Measurements from ENCODE around the gene PALMD. TPM values are rescaled to one million over a fixed set of nuclear protein-coding genes. Genes with fewer than 3 reads are reported as not detected.

The PALMD gene
- total RNA-seq, 1 donor from 2014 or later: 1.4 TPM

DNA sequence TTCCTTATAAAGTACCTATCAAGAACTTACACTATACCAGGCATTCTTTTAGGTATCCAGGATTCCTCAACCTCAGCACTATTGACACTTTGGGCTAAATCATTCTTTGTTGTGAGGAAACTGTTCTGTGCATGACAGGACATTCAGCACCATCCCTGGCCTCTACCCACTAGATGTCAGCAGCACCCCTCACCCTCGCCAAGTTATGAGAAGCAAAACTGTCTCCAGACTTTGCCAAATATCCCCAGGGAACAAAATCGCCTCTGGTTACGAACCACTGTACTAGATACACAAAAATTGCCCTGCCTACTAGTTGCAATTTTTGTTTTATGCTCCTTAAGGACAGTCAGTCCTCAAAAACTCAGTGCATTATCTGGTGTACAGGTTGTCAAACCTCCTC is 35.7 kb downstream of the PALMD start:
- no peak for DNase-seq (ENCODE audit: low read depth)
- TF ChIP-seq, protein P1, sequence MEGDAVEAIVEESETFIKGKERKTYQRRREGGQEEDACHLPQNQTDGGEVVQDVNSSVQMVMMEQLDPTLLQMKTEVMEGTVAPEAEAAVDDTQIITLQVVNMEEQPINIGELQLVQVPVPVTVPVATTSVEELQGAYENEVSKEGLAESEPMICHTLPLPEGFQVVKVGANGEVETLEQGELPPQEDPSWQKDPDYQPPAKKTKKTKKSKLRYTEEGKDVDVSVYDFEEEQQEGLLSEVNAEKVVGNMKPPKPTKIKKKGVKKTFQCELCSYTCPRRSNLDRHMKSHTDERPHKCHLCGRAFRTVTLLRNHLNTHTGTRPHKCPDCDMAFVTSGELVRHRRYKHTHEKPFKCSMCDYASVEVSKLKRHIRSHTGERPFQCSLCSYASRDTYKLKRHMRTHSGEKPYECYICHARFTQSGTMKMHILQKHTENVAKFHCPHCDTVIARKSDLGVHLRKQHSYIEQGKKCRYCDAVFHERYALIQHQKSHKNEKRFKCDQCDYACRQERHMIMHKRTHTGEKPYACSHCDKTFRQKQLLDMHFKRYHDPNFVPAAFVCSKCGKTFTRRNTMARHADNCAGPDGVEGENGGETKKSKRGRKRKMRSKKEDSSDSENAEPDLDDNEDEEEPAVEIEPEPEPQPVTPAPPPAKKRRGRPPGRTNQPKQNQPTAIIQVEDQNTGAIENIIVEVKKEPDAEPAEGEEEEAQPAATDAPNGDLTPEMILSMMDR (conservative IDR thresholded peaks at IDR 0.05; ENCODE audit: low read depth, low read length): no peak
- no peak overlapping the region for H3K4me3 ChIP-seq (ENCODE audit: low read depth, low read length)

DNA sequence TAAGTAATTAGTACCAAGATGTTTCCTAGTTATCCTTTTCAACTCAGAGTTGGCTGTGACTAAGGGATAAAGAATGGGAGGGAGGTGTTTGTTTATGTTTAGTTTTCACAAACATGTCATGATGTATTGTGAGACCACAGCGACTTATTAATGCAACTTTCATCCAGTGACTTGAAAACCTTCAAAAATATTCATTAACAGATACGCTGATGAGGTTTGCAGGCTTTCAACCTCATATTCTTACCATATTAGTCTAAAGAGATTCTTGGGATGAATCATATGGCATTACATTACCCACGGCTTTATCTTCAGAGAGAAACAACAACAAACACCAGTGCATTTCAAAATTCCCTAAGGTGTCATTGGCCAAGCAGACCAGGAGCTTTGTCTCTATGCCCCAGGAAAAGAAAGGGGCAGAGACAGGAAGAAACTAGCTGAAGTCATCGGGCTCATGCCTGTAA is 36.4 kb downstream of the PALMD start:
- no peak overlapping the region for H3K4me3 ChIP-seq (ENCODE audit: low read depth, low read length)
- TF ChIP-seq, protein P1 (conservative IDR thresholded peaks at IDR 0.05; ENCODE audit: low read depth, low read length): no peak
- peak; percentile 23 for DNase-seq (ENCODE audit: low read depth)

DNA sequence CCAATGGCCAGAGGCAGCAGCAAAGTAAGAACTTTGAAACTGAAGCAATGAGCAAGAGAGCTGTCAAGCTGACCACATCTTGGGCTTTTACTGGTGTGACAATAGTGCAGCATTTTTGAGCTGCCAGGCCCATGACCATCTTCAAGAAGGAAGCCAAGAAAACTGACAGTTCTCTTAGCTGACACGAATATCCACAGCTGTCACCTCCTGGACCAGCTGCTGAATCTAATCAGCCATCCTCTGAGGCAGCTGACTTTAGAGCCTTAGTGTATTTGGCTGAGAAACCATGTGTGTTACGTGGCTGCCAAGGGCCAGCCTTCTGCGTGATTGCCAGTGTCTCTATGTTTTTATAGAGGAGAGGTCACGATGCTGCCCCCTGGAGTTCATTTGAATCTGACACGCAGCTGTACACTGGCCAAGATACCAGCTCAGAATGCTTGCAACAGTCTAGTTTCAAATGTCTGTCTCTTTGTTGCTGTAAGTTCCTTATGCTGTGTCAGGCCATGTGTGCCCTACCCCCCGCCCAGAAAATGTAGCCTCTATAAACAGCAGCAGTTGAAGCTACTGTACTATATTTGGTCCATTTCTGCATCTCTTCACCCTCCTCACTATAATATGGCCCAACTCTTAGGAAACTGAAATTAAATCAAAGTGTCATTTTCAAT is 39.7 kb downstream of the PALMD start:
- DNase-seq (ENCODE audit: low read depth): peak; percentile 42
- H3K4me3 ChIP-seq (ENCODE audit: low read depth, low read length): no peak overlapping the region
- TF ChIP-seq, protein P1 (conservative IDR thresholded peaks at IDR 0.05; ENCODE audit: low read depth, low read length): peak; percentile 77

DNA sequence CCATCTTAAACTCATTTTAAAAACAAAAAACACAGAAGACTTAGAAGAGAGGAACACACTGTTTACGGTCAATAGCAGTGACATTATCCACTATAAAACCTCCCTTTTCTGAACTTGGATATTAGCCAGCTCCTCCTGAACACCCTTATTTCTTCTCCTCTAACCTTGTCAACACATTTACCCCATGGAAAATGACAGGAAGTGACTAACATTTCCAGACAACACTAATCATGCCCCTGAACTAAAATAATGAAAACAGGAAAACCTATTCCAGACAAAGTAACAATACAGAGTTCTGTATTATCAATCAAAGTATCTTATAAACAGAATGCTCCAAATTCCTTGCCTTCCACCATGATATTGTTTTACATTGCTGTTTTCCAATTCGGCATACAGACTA is 45.3 kb downstream of the PALMD start:
- DNase-seq (ENCODE audit: low read depth): no peak
- no peak overlapping the region for H3K4me3 ChIP-seq (ENCODE audit: low read depth, low read length)
- TF ChIP-seq, protein P1 (conservative IDR thresholded peaks at IDR 0.05; ENCODE audit: low read depth, low read length): no peak

DNA sequence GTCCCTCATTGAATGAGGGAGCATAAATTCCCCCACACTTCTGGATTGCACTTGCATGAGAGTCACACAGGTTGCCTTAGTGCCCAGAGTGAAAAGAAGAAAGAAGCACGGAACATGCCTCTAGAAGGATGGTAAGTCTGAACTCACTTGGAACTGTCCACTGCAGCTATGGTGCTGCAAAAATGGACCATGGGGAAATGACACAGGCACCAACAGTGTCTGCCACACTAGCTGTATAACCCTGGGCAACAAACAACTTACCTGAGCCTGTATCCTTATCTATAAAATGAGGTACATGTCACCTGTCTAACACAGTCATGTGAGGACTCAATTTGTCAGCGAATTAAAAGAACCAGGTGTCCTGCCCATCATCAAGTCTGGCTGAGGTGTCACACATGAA is 50.7 kb downstream of the PALMD start:
- no peak overlapping the region for H3K4me3 ChIP-seq (ENCODE audit: low read depth, low read length)
- TF ChIP-seq, protein P1 (conservative IDR thresholded peaks at IDR 0.05; ENCODE audit: low read depth, low read length): no peak
- DNase-seq (ENCODE audit: low read depth): no peak

DNA sequence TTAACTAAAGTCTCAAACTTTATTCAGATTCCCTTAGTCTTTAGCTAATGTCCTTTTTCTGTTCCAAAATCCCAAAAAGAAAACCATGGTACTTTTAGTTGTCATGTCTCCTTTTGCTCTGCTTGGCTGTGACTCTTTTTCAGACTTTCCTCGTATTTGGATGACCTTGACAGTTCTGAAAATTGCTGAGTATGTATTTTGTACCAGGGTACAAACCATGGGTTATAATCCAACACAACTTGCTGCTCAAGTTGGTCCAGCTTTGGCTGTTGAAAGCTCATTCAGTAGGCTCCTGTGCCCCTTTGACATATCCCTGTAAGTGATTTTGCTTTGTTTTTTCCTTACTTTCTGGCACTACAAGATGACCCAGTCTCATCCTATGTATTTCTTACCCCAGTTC is 51.7 kb downstream of the PALMD start:
- TF ChIP-seq, protein P1 (conservative IDR thresholded peaks at IDR 0.05; ENCODE audit: low read depth, low read length): no peak
- H3K4me3 ChIP-seq (ENCODE audit: low read depth, low read length): no peak overlapping the region
- DNase-seq (ENCODE audit: low read depth): no peak

DNA sequence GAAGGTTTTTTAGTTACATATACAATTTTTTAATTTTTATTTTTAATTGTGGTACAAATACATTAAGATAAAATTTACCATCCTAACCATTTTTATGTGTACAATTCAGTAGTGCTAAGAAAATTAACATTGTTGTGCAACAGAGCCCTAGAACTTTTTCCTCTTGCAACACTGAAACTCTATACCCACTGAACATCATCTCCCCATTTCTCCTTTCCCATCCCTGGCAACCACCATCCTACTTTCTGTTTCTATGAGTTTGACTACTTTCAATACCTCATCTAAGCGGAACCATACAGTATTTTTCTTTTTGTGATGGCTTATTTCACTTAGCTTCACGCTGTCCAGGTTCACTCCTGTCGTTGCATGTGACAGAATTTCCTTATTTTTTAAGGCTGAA is 54.1 kb downstream of the PALMD start:
- TF ChIP-seq, protein P1 (conservative IDR thresholded peaks at IDR 0.05; ENCODE audit: low read depth, low read length): no peak
- no peak overlapping the region for H3K4me3 ChIP-seq (ENCODE audit: low read depth, low read length)
- DNase-seq (ENCODE audit: low read depth): no peak

Data from epithelial cell of proximal tubule (primary cell).